Measurements from ENCODE around the gene FOXO6. TPM values are rescaled to one million over a fixed set of nuclear protein-coding genes. Genes with fewer than 3 reads are reported as not detected.
"Not testable (repeated sequence)": the region's sequence is repeated elsewhere in the genome, so short reads cannot be mapped to it uniquely, and the experiment has no call there.

The FOXO6 gene
- total RNA-seq, 1 donor from 2014 or later = 2.1 TPM

- intact Hi-C loops (cut with micrococcal nuclease) = no loop called here
- H3K27ac ChIP-seq (replicated peaks) = no peak overlapping the region
- H3K4me3 ChIP-seq = no peak overlapping the region
- H3K27me3 ChIP-seq (ENCODE audit: low read depth) = peaks cover 15% of the 10 kb centered on the region
- no peak for DNase-seq
- H3K4me1 ChIP-seq = no peaks in the 10 kb centered on the region
- H3K9me3 ChIP-seq (replicated peaks) = peaks cover 12% of the 10 kb centered on the region
- H3K36me3 ChIP-seq = no peaks in the 10 kb centered on the region
- TF ChIP-seq, protein P1, sequence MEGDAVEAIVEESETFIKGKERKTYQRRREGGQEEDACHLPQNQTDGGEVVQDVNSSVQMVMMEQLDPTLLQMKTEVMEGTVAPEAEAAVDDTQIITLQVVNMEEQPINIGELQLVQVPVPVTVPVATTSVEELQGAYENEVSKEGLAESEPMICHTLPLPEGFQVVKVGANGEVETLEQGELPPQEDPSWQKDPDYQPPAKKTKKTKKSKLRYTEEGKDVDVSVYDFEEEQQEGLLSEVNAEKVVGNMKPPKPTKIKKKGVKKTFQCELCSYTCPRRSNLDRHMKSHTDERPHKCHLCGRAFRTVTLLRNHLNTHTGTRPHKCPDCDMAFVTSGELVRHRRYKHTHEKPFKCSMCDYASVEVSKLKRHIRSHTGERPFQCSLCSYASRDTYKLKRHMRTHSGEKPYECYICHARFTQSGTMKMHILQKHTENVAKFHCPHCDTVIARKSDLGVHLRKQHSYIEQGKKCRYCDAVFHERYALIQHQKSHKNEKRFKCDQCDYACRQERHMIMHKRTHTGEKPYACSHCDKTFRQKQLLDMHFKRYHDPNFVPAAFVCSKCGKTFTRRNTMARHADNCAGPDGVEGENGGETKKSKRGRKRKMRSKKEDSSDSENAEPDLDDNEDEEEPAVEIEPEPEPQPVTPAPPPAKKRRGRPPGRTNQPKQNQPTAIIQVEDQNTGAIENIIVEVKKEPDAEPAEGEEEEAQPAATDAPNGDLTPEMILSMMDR (IDR thresholded peaks at IDR 0.05; ENCODE audit: borderline replicate concordance) = no peak
These were observed 30.4 kb upstream of the FOXO6 start for GRCh38 chr1:41330588-41331545.

DNA sequence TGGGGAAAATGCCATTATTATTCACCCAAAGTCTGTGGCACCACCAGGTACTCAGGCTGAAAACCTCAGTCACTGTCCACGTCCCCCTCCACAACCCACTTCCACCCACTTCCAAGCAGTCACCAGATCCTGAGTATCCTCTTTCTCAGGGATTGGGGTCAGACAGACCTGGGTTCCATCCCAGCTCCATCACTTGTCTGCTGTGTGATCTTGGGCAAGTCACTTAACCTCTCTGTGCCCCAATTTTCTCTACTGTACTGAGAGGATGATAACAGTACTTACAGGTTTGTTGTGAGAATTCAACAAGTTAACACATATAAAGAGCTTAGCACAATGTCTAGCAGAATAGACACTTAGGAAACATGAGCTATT lies 29.7 kb upstream of the FOXO6 start:
- Histone ChIP-seq H3K4me3 (no peak overlapping the region), H3K27ac (replicated peaks) (no peak overlapping the region), H3K27me3 (ENCODE audit: low read depth) (peaks cover 15% of the 10 kb centered on the region), H3K4me1 (no peaks in the 10 kb centered on the region), H3K36me3 (no peaks in the 10 kb centered on the region), H3K9me3 (replicated peaks) (peaks cover 12% of the 10 kb centered on the region)
- intact Hi-C loops (cut with micrococcal nuclease) = no loop called here
- TF ChIP-seq, protein P1 (IDR thresholded peaks at IDR 0.05; ENCODE audit: borderline replicate concordance) = no peak
- DNase-seq = no peak

GRCh38 chr1:41332161-41332560 lies 29.1 kb upstream of the FOXO6 start:
- H3K36me3 ChIP-seq; H3K27ac ChIP-seq (replicated peaks); DNase-seq; intact Hi-C loops (cut with micrococcal nuclease); H3K4me3 ChIP-seq; H3K4me1 ChIP-seq: not testable (repeated sequence)
- Histone ChIP-seq H3K9me3 (replicated peaks) (peaks cover 12% of the 10 kb centered on the region), H3K27me3 (ENCODE audit: low read depth) (peaks cover 15% of the 10 kb centered on the region)

- intact Hi-C loops (cut with micrococcal nuclease) = no loop called here
- H3K9me3 ChIP-seq (replicated peaks) = peaks cover 14% of the 10 kb centered on the region
- H3K4me3 ChIP-seq = no peak overlapping the region
- H3K4me1 ChIP-seq = no peaks in the 10 kb centered on the region
- no peak for DNase-seq
- peaks cover 19% of the 10 kb centered on the region for H3K27me3 ChIP-seq (ENCODE audit: low read depth)
- H3K27ac ChIP-seq (replicated peaks) = no peak overlapping the region
- TF ChIP-seq, protein P1 (IDR thresholded peaks at IDR 0.05; ENCODE audit: borderline replicate concordance) = no peak
- no peaks in the 10 kb centered on the region for H3K36me3 ChIP-seq
These were observed 28.0 kb upstream of the FOXO6 start for GRCh38 chr1:41333146-41333784.

DNA sequence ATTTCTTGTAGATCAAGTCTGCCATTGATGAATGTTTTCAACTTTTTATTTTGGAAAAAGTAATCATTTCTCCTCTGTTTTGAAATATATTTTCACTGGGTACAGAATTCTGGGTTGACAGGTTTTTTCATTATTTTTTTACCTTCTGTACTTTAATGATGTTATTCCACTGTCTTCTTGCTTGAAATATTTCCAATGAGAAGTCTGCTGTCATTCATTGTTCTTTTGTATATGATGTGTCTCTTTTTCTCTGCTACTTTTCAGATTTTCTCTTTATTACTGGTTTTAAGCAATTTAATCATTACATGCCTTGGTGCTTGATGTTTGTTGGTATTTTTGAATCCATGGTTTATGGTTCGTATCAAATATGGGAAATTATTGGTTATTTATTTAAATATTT lies 22.4 kb upstream of the FOXO6 start:
- intact Hi-C loops (cut with micrococcal nuclease) = no loop called here
- no peak for DNase-seq
- Histone ChIP-seq H3K4me3 (no peak overlapping the region), H3K27ac (replicated peaks) (no peak overlapping the region), H3K27me3 (ENCODE audit: low read depth) (peaks cover 17% of the 10 kb centered on the region), H3K4me1 (no peaks in the 10 kb centered on the region), H3K9me3 (replicated peaks) (peaks cover 21% of the 10 kb centered on the region), H3K36me3 (no peaks in the 10 kb centered on the region)
- TF ChIP-seq, protein P1 (IDR thresholded peaks at IDR 0.05; ENCODE audit: borderline replicate concordance) = no peak
